VCaP (cell line): Measurements from ENCODE around the gene ASTL.

Experiments
- H3K27ac ChIP-seq: fragments of 450-650 bp; 2 replicates; pipeline ENCODE4 v1.5.1; 2017
- CTCF ChIP-seq: fragments of 450-650 bp; conservative IDR thresholded peaks from 2 replicates; pipeline ENCODE4 v1.5.1; 2017; ENCODE audit warnings: mild to moderate bottlenecking, moderate library complexity

Gene ASTL

GRCh38 chr2:96136129-96136720 is 2.1 kb downstream of the ASTL start:
- H3K27ac ChIP-seq = no peak overlapping the region
- no peak for TF ChIP-seq CTCF

GRCh38 chr2:96135621-96136020 is 2.7 kb downstream of the ASTL start:
- H3K27ac ChIP-seq = no peak overlapping the region

GRCh38 chr2:96135171-96135570 is 3.1 kb downstream of the ASTL start:
- no peak overlapping the region for H3K27ac ChIP-seq
- TF ChIP-seq CTCF = no peak

More at GRCh38 chr2:96135621-96136020, 2.7 kb downstream of the ASTL start:
- TF ChIP-seq CTCF = no peak

GRCh38 chr2:96134421-96134820 is 3.9 kb downstream of the ASTL start:
- no peak overlapping the region for H3K27ac ChIP-seq
- TF ChIP-seq CTCF = no peak

GRCh38 chr2:96131813-96132745 is 6.2 kb downstream of the ASTL start:
- H3K27ac ChIP-seq = no peak overlapping the region
- TF ChIP-seq CTCF = no peak

- no peak overlapping the region for H3K27ac ChIP-seq
- no peak for TF ChIP-seq CTCF
Observed at GRCh38 chr2:96131152-96131812, 7.0 kb downstream of the ASTL start.

GRCh38 chr2:96130483-96130882 is 7.8 kb downstream of the ASTL start:
- no peak overlapping the region for H3K27ac ChIP-seq
- no peak for TF ChIP-seq CTCF
